ENCODE data around the gene PIGN. TPM values are rescaled to one million over a fixed set of nuclear protein-coding genes. Genes with fewer than 3 reads are reported as not detected.

PIGN gene
- total and polyA plus RNA-seq, 2 donors (not counting 1 experiment from before 2014, with no cell fraction given): 2.7 to 37.3 TPM

GRCh38 chr18:62196980-62197379 lies 10.1 kb upstream of the PIGN start:
- no peak overlapping the region for H3K4me3 Mint-ChIP-seq
- ATAC-seq (ENCODE audit: low read depth): no peak
- CTCF ChIA-PET: interaction anchor here (0.6 kb wide), 1 partner anchor 52 kb away, joined by 3 read pairs; no protein-coding TSS in a partner anchor

DNA sequence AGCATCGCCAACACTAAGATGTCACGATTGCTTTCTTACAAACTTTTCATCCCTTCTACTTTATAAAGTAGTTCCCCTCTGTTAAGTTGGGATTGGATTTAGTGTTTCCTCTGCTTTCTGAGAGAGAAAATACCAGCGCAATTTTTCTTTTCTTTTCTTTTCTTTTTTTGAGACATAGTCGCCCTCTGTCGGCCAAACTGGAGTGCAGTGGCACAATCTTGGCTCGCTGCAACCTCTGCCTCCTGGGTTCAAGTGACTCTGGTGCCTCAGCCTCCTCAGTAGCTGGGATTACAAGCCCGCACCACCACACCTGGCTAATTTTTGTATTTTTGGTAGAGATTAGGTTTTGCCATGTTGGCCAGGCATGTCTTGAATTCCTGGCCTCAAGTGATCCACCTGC lies 9.2 kb upstream of the PIGN start:
- peaks cover 73% of the 10 kb centered on the region for H3K4me1 Mint-ChIP-seq
- no peak overlapping the region for H3K4me3 Mint-ChIP-seq
- 90% methylated on average over 2 of the region's 7 CpGs for WGBS (ENCODE audit: insufficient coverage)
- Histone ChIP-seq H3K79me2 (ENCODE audit: control insufficient read depth, insufficient read depth, low read length) (peaks cover 98% of the 10 kb centered on the region), H3K4me2 (replicated peaks; ENCODE audit: low read depth, low read length, poor library complexity, severe bottlenecking) (no peak overlapping the region), H3K4me1 (ENCODE audit: control insufficient read depth in 2 of 2, insufficient read depth in 2 of 2, low read length in 2 of 2) (peaks cover 5 to 11% of the 10 kb centered on the region in 2 donors), H3K9me3 (ENCODE audit: control extremely low read depth in 1 of 3, control insufficient read depth in 2 of 3, insufficient read depth in 1 of 3, low read length in 2 of 3) (no peaks in the 10 kb centered on the region), H3K36me3 (replicated peaks in 1 of 2; ENCODE audit: control extremely low read depth in 1 of 2, control insufficient read depth in 1 of 2, extremely low read depth in 1 of 2, insufficient read depth in 2 of 2, low read length in 1 of 2) (no peaks in the 10 kb centered on the region), H4K20me1 (ENCODE audit: control insufficient read depth, insufficient read depth, low read length, poor library complexity, severe bottlenecking) (peaks cover 74% of the 10 kb centered on the region), H3K27ac (ENCODE audit: low read length in 2 of 2) (no peak overlapping the region), H3K27me3 (replicated peaks in 1 of 4; ENCODE audit: control extremely low read depth in 1 of 4, control insufficient read depth in 3 of 4, insufficient read depth in 4 of 4, low read length in 3 of 4) (no peaks in the 10 kb centered on the region), H3K9ac (ENCODE audit: low read length) (no peak overlapping the region), H3K4me3 (ENCODE audit: control extremely low read depth in 1 of 5, extremely low read depth in 1 of 5, insufficient read depth in 1 of 5, low read depth in 2 of 5, low read length in 4 of 5) (no peak overlapping the region), H2AFZ (ENCODE audit: insufficient read depth, low read depth, low read length, poor library complexity, severe bottlenecking) (no peak overlapping the region)
- TF ChIP-seq EZH2 (IDR thresholded peaks at IDR 0.05; ENCODE audit: borderline replicate concordance, insufficient read depth, low read depth, low read length, poor library complexity, severe bottlenecking): no peak
- TF ChIP-seq, protein P1, sequence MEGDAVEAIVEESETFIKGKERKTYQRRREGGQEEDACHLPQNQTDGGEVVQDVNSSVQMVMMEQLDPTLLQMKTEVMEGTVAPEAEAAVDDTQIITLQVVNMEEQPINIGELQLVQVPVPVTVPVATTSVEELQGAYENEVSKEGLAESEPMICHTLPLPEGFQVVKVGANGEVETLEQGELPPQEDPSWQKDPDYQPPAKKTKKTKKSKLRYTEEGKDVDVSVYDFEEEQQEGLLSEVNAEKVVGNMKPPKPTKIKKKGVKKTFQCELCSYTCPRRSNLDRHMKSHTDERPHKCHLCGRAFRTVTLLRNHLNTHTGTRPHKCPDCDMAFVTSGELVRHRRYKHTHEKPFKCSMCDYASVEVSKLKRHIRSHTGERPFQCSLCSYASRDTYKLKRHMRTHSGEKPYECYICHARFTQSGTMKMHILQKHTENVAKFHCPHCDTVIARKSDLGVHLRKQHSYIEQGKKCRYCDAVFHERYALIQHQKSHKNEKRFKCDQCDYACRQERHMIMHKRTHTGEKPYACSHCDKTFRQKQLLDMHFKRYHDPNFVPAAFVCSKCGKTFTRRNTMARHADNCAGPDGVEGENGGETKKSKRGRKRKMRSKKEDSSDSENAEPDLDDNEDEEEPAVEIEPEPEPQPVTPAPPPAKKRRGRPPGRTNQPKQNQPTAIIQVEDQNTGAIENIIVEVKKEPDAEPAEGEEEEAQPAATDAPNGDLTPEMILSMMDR (IDR thresholded peaks at IDR 0.05): no peak
- intact Hi-C loops (cut with micrococcal nuclease): loop anchor here (5.0 kb wide), 1 partner anchor 41 kb away; no protein-coding TSS in a partner anchor
- DNase-seq: no peak
- peaks cover 3% of the 10 kb centered on the region for H3K9me3 Mint-ChIP-seq (ENCODE audit: insufficient read depth)
- H3K27ac Mint-ChIP-seq: no peak overlapping the region
- ChIA-PET CTCF (no interaction called here), POLR2A (no interaction called here)
- no peaks in the 10 kb centered on the region for H3K27me3 Mint-ChIP-seq
- ATAC-seq (ENCODE audit: low read depth): no peak

More at GRCh38 chr18:62196980-62197379, 10.1 kb upstream of the PIGN start:
- no peak overlapping the region for H3K4me2 ChIP-seq (replicated peaks; ENCODE audit: low read depth, low read length, poor library complexity, severe bottlenecking)
- H3K4me1 Mint-ChIP-seq: peaks cover 64% of the 10 kb centered on the region
- POLR2A ChIA-PET: no interaction called here
- H3K9me3 Mint-ChIP-seq (ENCODE audit: insufficient read depth): peaks cover 3% of the 10 kb centered on the region
- peaks cover 97% of the 10 kb centered on the region for H3K79me2 ChIP-seq (ENCODE audit: control insufficient read depth, insufficient read depth, low read length)
- H3K4me3 ChIP-seq (ENCODE audit: control extremely low read depth in 1 of 5, extremely low read depth in 1 of 5, insufficient read depth in 1 of 5, low read depth in 2 of 5, low read length in 4 of 5): no peak overlapping the region
- H2AFZ ChIP-seq (ENCODE audit: insufficient read depth, low read depth, low read length, poor library complexity, severe bottlenecking): no peak overlapping the region
- DNase-seq: no peak
- H3K27ac ChIP-seq (ENCODE audit: low read length in 2 of 2): no peak overlapping the region
- no peak overlapping the region for H3K27ac Mint-ChIP-seq
- peaks cover 74% of the 10 kb centered on the region for H4K20me1 ChIP-seq (ENCODE audit: control insufficient read depth, insufficient read depth, low read length, poor library complexity, severe bottlenecking)
- intact Hi-C loops (cut with micrococcal nuclease): loop anchor here (5.0 kb wide), 1 partner anchor 40 kb away; no protein-coding TSS in a partner anchor
- no peaks in the 10 kb centered on the region for H3K9me3 ChIP-seq (ENCODE audit: control extremely low read depth in 1 of 3, control insufficient read depth in 2 of 3, insufficient read depth in 1 of 3, low read length in 2 of 3)
- TF ChIP-seq EZH2 (IDR thresholded peaks at IDR 0.05; ENCODE audit: borderline replicate concordance, insufficient read depth, low read depth, low read length, poor library complexity, severe bottlenecking): no peak
- TF ChIP-seq, protein P1 (IDR thresholded peaks at IDR 0.05): no peak
- H3K36me3 ChIP-seq (replicated peaks in 1 of 2; ENCODE audit: control extremely low read depth in 1 of 2, control insufficient read depth in 1 of 2, extremely low read depth in 1 of 2, insufficient read depth in 2 of 2, low read length in 1 of 2): no peaks in the 10 kb centered on the region
- H3K27me3 ChIP-seq (replicated peaks in 1 of 4; ENCODE audit: control extremely low read depth in 1 of 4, control insufficient read depth in 3 of 4, insufficient read depth in 4 of 4, low read length in 3 of 4): no peaks in the 10 kb centered on the region
- H3K4me1 ChIP-seq (ENCODE audit: control insufficient read depth in 2 of 2, insufficient read depth in 2 of 2, low read length in 2 of 2): peaks cover 0 to 8% of the 10 kb centered on the region in 2 donors
- H3K27me3 Mint-ChIP-seq: no peaks in the 10 kb centered on the region
- no peak overlapping the region for H3K9ac ChIP-seq (ENCODE audit: low read length)

Data from B cell (primary cell).